NCI-H82 treated with DMSO at 0.1 percent for 48 hours (cell line): ENCODE results near the gene USP43.
"Not testable (repeated sequence)": the region's sequence is repeated elsewhere in the genome, so short reads cannot be mapped to it uniquely, and the experiment has no call there.

Experiments
- DNase-seq: peaks from one replicate; lab custom pipeline; 2025; ENCODE audit not compliant: unreplicated experiment; lab: John Stamatoyannopoulos, UW

Gene USP43

GRCh38 chr17:9663511-9663910 lies 18.2 kb downstream of the USP43 start:
- not testable (repeated sequence) for DNase-seq

GRCh38 chr17:9666461-9667050 lies 21.2 kb downstream of the USP43 start:
- DNase-seq = no peak

GRCh38 chr17:9668517-9668916 lies 23.2 kb downstream of the USP43 start:
- DNase-seq = no peak

- DNase-seq = no peak
These were observed 24.3 kb downstream of the USP43 start for GRCh38 chr17:9669551-9670008.

- DNase-seq = no peak
These were observed 25.3 kb downstream of the USP43 start for GRCh38 chr17:9670596-9670995.

GRCh38 chr17:9671559-9671958 lies 26.2 kb downstream of the USP43 start:
- DNase-seq = no peak

- DNase-seq = no peak
These were observed 26.9 kb downstream of the USP43 start for GRCh38 chr17:9672266-9672665.

GRCh38 chr17:9672691-9673090 lies 27.4 kb downstream of the USP43 start:
- no peak for DNase-seq

GRCh38 chr17:9676084-9676483 lies 30.8 kb downstream of the USP43 start:
- DNase-seq = no peak

GRCh38 chr17:9676820-9677310 lies 31.5 kb downstream of the USP43 start:
- DNase-seq = no peak

- no peak for DNase-seq
These were observed 32.1 kb downstream of the USP43 start for GRCh38 chr17:9677411-9677810.

GRCh38 chr17:9677896-9678295 lies 32.6 kb downstream of the USP43 start:
- DNase-seq = no peak

GRCh38 chr17:9684955-9685621 lies 39.8 kb downstream of the USP43 start:
- DNase-seq = no peak

GRCh38 chr17:9693755-9694154 lies 48.4 kb downstream of the USP43 start:
- no peak for DNase-seq

GRCh38 chr17:9696279-9697044 lies 51.1 kb downstream of the USP43 start:
- DNase-seq = no peak

GRCh38 chr17:9700136-9700535 lies 54.8 kb downstream of the USP43 start:
- DNase-seq = no peak

- no peak for DNase-seq
These were observed 55.6 kb downstream of the USP43 start for GRCh38 chr17:9700754-9701476.

GRCh38 chr17:9702482-9702881 lies 57.2 kb downstream of the USP43 start:
- no peak for DNase-seq

GRCh38 chr17:9702914-9703780 lies 57.8 kb downstream of the USP43 start:
- DNase-seq = no peak

- no peak for DNase-seq
These were observed 58.4 kb downstream of the USP43 start for GRCh38 chr17:9703781-9704082.

- no peak for DNase-seq
These were observed 60.4 kb downstream of the USP43 start for GRCh38 chr17:9705745-9706144.
